NCI-H774 (cell line): ENCODE results near the gene ALOX5.
"Not testable (repeated sequence)": the region's sequence is repeated elsewhere in the genome, so short reads cannot be mapped to it uniquely, and the experiment has no call there.

ENCODE experiments used
- DNase-seq: peaks from one replicate; lab custom pipeline; 2025; lab: John Stamatoyannopoulos, UW

Gene ALOX5

DNA sequence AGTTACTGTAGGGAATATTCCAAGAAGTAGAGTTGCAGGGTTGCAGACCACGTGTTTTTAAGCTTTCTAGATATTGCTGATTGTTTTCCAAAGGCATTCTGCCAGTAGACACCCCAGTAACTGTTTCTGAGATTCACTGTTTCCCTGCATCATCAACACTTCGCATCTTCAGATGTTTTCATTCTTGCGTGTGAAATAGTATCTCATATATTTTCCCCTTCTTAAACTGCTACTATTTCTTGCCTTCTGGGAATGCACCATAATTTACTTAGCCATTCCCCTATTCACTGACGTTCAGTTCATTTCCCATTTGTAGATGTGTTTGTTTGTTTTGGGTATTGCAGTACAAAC lies 30.7 kb downstream of the ALOX5 start:
- DNase-seq = no peak

DNA sequence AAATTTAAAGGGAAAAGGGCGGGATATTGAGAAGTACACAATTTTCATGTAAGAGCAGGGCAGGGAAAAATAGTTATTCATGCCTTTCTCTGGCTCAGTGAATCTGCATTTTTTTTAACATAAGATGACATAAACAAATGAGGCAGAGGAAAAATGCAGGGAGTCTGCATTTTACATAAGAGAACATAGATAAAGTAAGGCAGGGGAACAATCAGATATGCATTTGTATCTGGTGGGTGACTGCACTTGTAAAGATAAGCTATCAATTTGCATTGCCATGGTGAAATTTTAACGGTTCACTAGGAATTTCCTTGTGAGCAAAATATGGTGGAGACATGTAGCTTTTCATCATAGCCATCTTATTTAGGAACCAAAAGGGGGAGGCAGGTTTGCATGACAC lies 33.5 kb downstream of the ALOX5 start:
- DNase-seq = no peak

DNA sequence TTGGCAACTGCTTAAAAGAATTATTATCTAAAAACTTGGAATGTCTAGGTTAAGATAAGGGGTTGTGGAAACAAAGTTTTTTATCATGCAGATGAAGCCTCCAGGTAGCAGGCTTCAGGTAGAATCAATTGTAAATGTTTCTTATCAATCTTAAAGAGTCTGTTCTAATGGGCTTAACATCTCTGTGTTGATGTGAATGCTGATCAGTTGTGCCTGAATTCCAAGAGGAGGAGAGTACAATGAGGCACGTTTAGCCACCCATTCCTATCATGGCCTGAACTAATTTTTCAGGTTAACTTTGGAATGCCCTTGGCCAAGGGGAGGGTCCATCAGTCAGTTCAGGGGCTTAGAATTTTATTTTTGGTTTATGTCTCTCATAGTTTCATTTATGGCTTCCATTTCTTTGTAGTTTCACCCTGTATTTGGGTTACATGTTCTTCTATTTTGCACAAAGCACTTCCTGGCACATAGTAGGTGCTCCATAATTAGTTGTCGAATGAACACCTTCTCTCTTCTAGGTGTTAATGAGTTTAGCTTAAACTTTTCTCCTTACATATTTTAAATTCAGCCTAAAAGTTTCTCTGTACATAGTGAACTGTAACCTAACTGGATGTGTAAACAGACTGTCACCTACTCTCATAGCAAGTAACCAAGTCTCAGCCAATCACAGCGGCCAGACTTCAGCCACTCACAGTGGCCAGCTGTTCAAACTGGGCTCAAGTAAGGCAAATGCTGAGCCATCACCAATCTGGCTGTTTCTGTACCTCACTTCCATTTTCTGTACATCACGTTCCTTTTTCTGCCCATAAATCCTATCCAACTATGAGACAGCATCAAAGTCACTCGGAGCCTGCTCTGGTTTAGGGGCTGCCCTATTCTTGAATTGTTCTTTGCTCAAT lies 34.7 kb downstream of the ALOX5 start:
- peak; percentile 44 for DNase-seq

GRCh38 chr10:45409347-45409746 lies 35.3 kb downstream of the ALOX5 start:
- DNase-seq = not testable (repeated sequence)

GRCh38 chr10:45409782-45410181 lies 35.8 kb downstream of the ALOX5 start:
- DNase-seq = no peak

DNA sequence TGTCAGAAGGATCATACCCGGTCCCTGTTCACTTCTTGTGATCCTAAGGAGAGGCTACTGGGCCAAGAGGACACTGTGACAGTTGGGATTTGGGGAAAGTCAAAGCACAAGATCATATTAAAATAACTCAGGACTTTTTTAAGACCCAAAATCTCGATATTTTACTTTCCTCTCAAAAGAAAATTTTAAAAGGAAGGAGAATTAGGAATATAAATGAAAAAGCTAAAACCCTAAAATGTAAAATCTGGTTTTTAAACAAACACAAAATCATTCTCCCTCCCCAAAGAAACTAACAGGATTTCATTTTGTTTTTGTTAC lies 36.4 kb downstream of the ALOX5 start:
- DNase-seq = no peak

- no peak for DNase-seq
Measured at GRCh38 chr10:45410807-45411606, 37.0 kb downstream of the ALOX5 start.

DNA sequence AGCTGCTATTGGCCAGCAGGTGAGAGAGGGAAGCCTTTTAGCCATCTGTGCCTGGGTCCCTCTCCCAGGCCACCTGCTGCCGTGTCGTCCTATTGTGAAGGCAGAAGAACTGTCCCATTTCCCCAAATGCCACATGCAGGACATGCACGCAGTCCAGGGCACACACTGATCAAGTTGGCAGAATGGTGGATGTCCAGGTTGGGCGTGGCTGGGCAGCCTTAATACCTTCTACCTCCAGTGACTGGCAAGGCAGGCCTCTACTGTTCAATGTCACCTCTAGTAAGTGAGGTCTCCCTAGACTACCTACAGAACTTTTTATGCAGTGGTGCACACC lies 37.6 kb downstream of the ALOX5 start:
- no peak for DNase-seq

GRCh38 chr10:45415062-45415461 lies 41.0 kb downstream of the ALOX5 start:
- not testable (repeated sequence) for DNase-seq

DNA sequence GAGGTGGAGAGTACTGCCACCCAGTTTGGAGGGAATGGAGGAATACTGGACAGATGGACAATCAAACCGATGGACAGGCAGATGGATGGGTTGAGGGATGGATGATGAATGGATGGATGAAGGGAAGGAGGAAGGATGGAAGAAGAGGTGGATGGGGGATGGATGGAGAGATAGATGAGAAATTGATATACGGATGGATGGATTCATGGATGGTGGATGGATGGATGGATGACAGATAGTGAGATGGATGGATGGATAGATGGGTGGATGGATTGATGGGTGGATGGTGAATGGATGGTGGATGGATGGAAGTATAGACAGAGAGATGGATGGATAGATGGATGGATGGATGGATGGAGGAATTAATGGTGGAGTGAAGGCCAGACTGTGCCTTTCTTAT lies 42.6 kb downstream of the ALOX5 start:
- no peak for DNase-seq

DNA sequence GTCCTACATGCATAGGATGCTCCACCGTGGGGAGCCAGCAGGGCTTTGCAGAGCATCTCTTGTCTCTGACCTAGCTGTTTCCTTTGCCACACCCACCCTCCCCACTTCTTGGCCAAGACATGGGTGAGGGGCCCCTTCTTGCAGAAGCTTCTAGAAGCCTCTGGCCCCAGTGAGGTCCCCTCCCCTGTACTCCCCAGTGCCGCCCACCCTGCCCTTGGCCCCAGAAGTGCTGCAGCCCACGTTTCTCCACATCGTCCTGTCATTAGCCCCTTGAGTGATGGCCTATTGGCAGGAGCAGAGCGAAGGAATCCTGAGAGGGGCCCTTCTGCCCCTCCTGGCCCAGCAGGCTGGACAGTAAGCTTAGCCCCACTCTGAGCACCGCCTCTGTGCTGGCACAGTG lies 43.7 kb downstream of the ALOX5 start:
- DNase-seq = no peak

GRCh38 chr10:45418417-45418848 lies 44.4 kb downstream of the ALOX5 start:
- no peak for DNase-seq

DNA sequence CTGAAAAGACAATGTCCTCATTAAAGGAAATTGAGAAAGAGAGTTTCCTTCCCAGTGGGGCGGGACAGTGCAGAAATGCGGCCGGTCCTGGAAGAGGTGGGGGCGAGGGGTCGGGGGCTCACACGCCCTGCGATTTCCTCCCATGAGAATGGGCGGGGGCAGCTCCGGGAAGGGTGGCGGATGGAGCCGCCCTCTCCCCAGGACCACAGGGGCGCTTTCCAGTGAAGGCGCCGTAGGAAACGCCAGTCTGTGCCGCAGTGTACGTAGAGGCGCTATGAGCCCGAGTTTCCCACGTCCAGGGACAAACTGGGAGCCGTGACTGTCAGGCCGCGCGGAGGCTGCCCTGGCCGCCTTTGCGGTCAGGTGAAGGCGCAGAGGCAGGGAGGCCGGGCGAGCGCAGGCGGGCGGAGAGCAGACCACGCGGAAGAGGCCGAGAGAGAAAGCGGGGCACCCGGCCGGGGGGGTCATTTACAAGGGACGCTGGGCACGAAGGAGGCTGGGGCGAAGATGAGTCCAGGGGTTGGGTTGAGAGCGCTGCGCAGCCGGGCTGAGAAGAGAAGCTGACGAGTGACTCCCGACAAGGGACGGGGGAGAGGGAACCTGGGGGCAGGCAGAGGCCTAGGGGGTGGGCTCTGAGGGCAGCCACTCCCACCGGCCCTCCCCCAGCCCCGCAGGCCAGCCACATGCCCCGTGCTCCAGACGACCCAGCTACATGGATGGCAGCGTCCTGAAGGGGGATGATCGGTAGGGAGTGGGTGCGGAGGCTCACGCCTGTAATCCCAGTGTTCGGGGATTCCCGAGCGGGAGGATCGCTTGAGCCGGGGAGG lies 45.0 kb downstream of the ALOX5 start:
- no peak for DNase-seq

GRCh38 chr10:45419676-45420025 lies 45.6 kb downstream of the ALOX5 start:
- no peak for DNase-seq

DNA sequence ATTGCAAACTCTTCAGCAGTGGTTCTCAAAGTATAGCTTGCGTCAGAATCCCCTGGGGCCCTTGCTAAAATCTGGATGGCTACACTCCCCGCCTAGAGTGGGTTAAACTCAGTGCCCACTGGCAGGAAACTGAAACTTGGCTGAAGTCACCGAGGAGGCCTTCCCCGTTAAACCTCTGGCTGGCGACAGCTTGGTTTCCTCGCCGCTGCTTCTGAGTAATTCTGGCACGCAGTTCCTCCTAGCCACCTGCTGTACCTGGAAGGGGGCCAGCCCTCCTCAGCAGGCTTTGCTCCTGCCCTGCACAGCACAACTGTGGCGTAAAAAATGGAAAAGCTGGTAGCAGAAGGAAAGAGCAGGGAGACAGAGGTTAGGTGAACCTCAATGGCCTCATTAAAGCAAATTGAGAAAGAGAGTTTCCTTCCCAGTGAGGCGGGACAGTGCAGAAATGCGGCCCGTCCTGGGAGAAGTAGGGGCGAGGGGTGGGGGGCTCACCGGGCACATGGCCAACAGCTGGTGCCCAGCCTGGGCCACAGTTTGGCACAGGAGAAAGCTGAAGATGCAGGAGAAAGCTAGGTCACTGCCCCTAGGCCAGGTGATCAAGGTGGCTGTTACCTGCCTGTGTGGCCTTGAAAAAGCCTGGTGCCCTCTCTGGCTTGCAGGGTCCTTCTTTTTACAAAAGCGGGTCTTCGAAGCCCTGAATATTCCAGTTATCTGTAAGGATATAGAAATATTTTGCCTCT lies 46.6 kb downstream of the ALOX5 start:
- peak; percentile 70 for DNase-seq

- no peak for DNase-seq
Measured at GRCh38 chr10:45421221-45422097, 47.4 kb downstream of the ALOX5 start.

DNA sequence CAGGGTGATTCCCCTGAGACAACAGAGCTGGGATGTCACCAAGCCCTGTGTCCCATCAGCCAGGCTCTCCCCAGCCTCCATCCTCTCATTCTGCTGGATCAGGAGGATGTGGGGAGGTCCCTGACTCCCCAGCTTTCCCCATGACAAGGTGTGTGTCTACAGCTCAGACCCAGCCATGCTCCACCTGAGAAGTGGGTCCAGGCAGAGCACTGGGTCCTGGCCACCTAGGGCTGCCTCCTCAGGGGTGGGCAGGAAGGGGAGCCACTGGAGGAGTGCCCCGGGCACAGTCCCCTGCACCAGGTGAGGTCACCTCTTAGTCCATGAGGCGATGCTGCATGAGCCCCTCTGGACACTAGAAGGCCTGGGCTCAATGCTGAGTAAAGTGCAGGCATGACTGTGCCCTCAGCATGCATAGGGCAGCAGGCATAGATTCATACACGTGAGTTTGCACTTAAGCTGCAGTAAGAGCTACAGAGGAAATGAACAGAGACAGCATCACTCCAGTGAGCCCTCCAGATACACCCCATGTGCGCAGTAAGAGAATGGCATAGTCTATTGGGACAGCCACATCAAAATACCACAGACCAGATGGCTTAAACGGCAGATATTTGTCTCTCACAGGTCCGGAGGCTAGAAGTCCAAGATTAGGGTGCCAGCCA lies 48.3 kb downstream of the ALOX5 start:
- DNase-seq = no peak

GRCh38 chr10:45422866-45423659 lies 49.0 kb downstream of the ALOX5 start:
- no peak for DNase-seq

DNA sequence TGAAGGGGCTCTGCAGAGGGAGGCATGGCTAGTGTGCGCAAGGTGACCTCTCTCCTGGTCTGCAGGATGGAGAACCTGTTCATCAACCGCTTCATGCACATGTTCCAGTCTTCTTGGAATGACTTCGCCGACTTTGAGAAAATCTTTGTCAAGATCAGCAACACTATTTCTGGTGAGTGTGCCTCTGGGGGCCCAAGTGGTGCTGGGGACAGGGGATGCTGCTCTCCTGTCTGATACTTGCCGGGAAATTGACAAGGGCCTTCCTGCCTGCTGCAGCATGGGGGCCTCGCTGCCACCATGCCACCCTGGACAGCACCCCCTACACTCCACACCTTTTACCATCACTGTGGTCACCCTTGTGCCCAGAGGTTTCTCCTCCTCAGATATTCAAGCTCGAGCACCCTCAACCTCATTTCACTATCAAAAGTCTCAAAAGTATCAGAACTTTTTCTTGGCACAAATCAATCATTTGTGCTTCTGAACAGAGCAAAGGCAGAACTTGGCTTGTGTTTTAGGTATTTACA lies 50.0 kb downstream of the ALOX5 start:
- DNase-seq = no peak
